HG03108 (cell line): ENCODE results near the gene DNA2.

ENCODE experiments used
- ATAC-seq: cut with Tn5 transposase; IDR thresholded peaks from one replicate; pipeline ENCODE4 v1.9.1; 2021; ENCODE audit warnings: moderate library complexity; ENCODE audit not compliant: unreplicated experiment

The DNA2 gene

GRCh38 chr10:68365611-68366010 is 106.2 kb downstream of the DNA2 start:
- ATAC-seq, result no peak

DNA sequence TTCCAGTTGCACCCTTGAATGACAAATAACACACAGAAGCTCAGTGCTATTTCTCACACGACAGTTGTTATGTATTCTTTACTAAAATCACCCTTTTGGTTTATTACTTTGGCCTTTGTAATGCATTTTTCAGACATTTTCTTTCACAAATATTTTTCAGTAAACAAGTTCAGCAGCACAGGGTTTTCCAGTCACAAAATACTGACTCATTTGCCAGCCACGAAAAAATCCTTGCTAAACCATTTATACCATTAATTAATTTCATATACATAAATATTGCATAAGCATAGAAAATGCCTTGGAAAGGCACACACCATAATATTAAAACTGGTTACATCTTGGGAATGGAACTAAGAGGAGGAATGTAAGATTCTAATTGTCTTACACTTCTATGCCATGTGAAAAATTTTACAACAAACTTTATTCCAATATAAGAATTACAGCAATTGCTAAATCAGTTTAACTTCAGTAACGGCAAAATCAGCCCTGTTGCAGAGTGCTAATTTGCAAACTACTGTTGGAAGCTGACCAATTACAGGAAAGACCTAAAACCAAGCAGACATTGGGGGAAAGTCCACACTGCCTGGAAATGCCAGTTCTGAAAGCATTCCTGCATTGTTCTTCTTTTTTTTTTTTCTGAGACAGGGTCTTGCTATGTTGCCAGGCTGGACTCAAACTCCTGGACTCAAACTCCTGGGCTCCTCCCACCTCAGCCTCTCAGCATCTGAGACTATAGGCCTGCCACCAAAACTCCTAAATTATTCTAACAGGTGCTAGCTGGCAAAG is 107.5 kb downstream of the DNA2 start:
- ATAC-seq, result no peak
